K562 (cell line): ENCODE data around the gene CLTB. TPM values are rescaled to one million over a fixed set of nuclear protein-coding genes. Genes with fewer than 3 reads are reported as not detected.

ENCODE experiments used
- ATAC-seq: fragments of 200-7000 bp; cut with Tn5 transposase; 3 replicates; pipeline ENCODE4 v1.9.1; 2020; ENCODE audit warnings: moderate library complexity
- BruUV-seq: library from RNA; stranded (reverse); fragments of 400-500 nt; replicated peaks from 2 replicates; lab custom pipeline; 2021; lab: Mats Ljungman, UMichigan
- CTCF ChIA-PET: fragments of 300-600 bp; formaldehyde crosslinking; extraction: SDS; loops from one replicate; lab custom pipeline; 2021; ENCODE audit warnings: low intra/inter-chr PET ratio; lab: Yijun Ruan, JAX
- POLR2A ChIA-PET: fragments of 300-600, 350-650 bp; sonication (Branson Sonifier 250); formaldehyde crosslinking; extraction: SDS; loops from one replicate; lab custom pipeline; 2021; ENCODE audit warnings: antibody characterized with exemption, inconsistent platforms; lab: Yijun Ruan, JAX
- DNase-seq, 4 experiments: peaks; one replicate each; pipeline versions ENCODE4 v3.0.0 to v3.0.0-alpha.2; 2011 to 2018; ENCODE audit warnings: low spot score in 3 of 4, mixed read lengths in 3 of 4; ENCODE audit errors: extremely low read depth in 1 of 4
- FAIRE-seq: peaks from 2 replicates; lab custom pipeline; 2011; peaks lifted over from hg19 to GRCh38; lab: Jason Lieb, UNC
- H2AFZ ChIP-seq: 2 replicates; pipeline ENCODE4 v1.6.0; 2011; ENCODE audit warnings: low read depth, low read length, control low read depth, inconsistent platforms
- H3K27ac ChIP-seq: fragments of 200-600 bp; 3 replicates; pipeline ENCODE4 v1.8.0; 2011; ENCODE audit warnings: low read depth, mild to moderate bottlenecking, control low read depth, inconsistent platforms, low read length, moderate library complexity, mixed read lengths; ENCODE audit errors: extremely low read depth
- H3K27me3 ChIP-seq, 2 experiments: fragments of 300-600 bp in 1 of 2; 2 replicates in 1 of 2; 3 replicates in 1 of 2; pipeline versions ENCODE4 v1.6.0 to v1.8.0; 2011; ENCODE audit warnings: inconsistent platforms in 2 of 2, low read length in 2 of 2, mild to moderate bottlenecking in 1 of 2, mixed read lengths in 1 of 2, moderate library complexity in 1 of 2; ENCODE audit not compliant: control insufficient read depth in 2 of 2, insufficient read depth in 2 of 2
- H3K36me3 ChIP-seq: fragments of 300-600 bp; 3 replicates; pipeline ENCODE4 v1.8.0; 2011; ENCODE audit warnings: mild to moderate bottlenecking, low read length, inconsistent platforms; ENCODE audit not compliant: control insufficient read depth, insufficient read depth
- H3K4me1 ChIP-seq, 2 experiments: fragments of 200-600 bp in 1 of 2; replicated peaks in 1 of 2; 2 replicates in 1 of 2; 3 replicates in 1 of 2; pipeline versions ENCODE4 v1.5.1 to v1.8.0; 2011; ENCODE audit warnings: inconsistent platforms in 2 of 2, low read length in 2 of 2, mild to moderate bottlenecking in 1 of 2, mixed read lengths in 1 of 2, moderate library complexity in 1 of 2; ENCODE audit not compliant: control insufficient read depth in 2 of 2, insufficient read depth in 2 of 2
- H3K4me2 ChIP-seq: 2 replicates; pipeline ENCODE4 v1.6.1; 2011; ENCODE audit warnings: low read length, control low read depth, inconsistent platforms, mixed read lengths; ENCODE audit not compliant: insufficient read depth
- H3K4me3 ChIP-seq: fragments of 200-600 bp; sonication (generic), shearing (Covaris generic); 2 replicates; pipeline ENCODE4 v1.5.1; 2016; ENCODE audit warnings: control low read depth, inconsistent platforms
- H3K79me2 ChIP-seq: fragments of 200-600 bp; 3 replicates; pipeline ENCODE4 v1.8.0; 2011; ENCODE audit warnings: low read length, inconsistent platforms; ENCODE audit not compliant: control insufficient read depth, insufficient read depth
- H3K9ac ChIP-seq, 2 experiments: 2 replicates each; pipeline versions ENCODE4 v1.6.0 to v1.6.1; 2011; ENCODE audit warnings: low read depth in 2 of 2, low read length in 2 of 2, control low read depth in 1 of 2, inconsistent platforms in 1 of 2, mild to moderate bottlenecking in 1 of 2, mixed read lengths in 1 of 2; ENCODE audit not compliant: insufficient read depth in 1 of 2
- H3K9me1 ChIP-seq: one replicate; pipeline ENCODE4 v1.6.0; 2011; ENCODE audit warnings: inconsistent platforms, mild to moderate bottlenecking, low read length, moderate library complexity; ENCODE audit not compliant: control insufficient read depth, insufficient read depth
- H3K9me3 ChIP-seq: replicated peaks from 2 replicates; pipeline ENCODE4 v1.5.1; 2011; ENCODE audit warnings: low read depth, low read length, inconsistent platforms; ENCODE audit not compliant: control insufficient read depth, insufficient read depth
- H4K20me1 ChIP-seq: replicated peaks from 2 replicates; pipeline ENCODE4 v1.6.1; 2011; ENCODE audit warnings: low read length, inconsistent platforms, mixed read lengths; ENCODE audit not compliant: control insufficient read depth, insufficient read depth
- E2F5 ChIP-seq: sonication (generic); formaldehyde crosslinking; IDR thresholded peaks from 2 replicates; pipeline ENCODE4 v1.8.0; 2022; ENCODE audit warnings: mild to moderate bottlenecking, missing genetic modification reagents
- GTF3C2 ChIP-seq: IDR thresholded peaks from 3 replicates; pipeline ENCODE4 v1.6.1; 2011; ENCODE audit warnings: borderline replicate concordance, mild to moderate bottlenecking, moderate library complexity; ENCODE audit not compliant: insufficient read length; ENCODE audit errors: extremely low read depth
- IRF1 ChIP-seq: sonication (generic); formaldehyde crosslinking; IDR thresholded peaks from 2 replicates; pipeline ENCODE4 v1.8.0; 2022; ENCODE audit warnings: missing genetic modification reagents, mild to moderate bottlenecking, borderline replicate concordance
- MEIS2 ChIP-seq: fragments of 450-650 bp; IDR thresholded peaks from 2 replicates; pipeline ENCODE4 v1.6.1; 2014; ENCODE audit warnings: mild to moderate bottlenecking; ENCODE audit not compliant: partially characterized antibody
- POU5F1 ChIP-seq: fragments of 150-350 bp; IDR thresholded peaks from 2 replicates; pipeline ENCODE4 v1.6.1; 2014; ENCODE audit warnings: borderline replicate concordance, low read length, low read depth, mild to moderate bottlenecking; ENCODE audit not compliant: partially characterized antibody
- SIN3A ChIP-seq, 2 experiments: fragments of 150-350 bp in 1 of 2; IDR thresholded peaks; 2 replicates each; pipeline ENCODE4 v1.6.1; 2011 to 2016; ENCODE audit warnings: borderline replicate concordance in 2 of 2, low read depth in 2 of 2, low read length in 2 of 2, mild to moderate bottlenecking in 2 of 2, moderate library complexity in 2 of 2; ENCODE audit not compliant: control insufficient read depth in 1 of 2
- ZBTB49 ChIP-seq: sonication (generic); formaldehyde crosslinking; IDR thresholded peaks from 2 replicates; pipeline ENCODE4 v1.8.0; 2022; ENCODE audit warnings: missing genetic modification reagents, mild to moderate bottlenecking, borderline replicate concordance
- ZNF24 ChIP-seq: fragments of 450-650 bp; IDR thresholded peaks from 2 replicates; pipeline ENCODE4 v1.6.1; 2016
- ZNF347 ChIP-seq: fragments of 450-650 bp; formaldehyde crosslinking; IDR thresholded peaks from 2 replicates; pipeline ENCODE4 v1.4.0; 2020; ENCODE audit warnings: low read depth, mild to moderate bottlenecking, moderate library complexity
- ZNF445 ChIP-seq: fragments of 250-450 bp; sonication (Bioruptor Pico); IDR thresholded peaks from 2 replicates; pipeline ENCODE4 v1.4.0; 2020; ENCODE audit warnings: low read depth, mild to moderate bottlenecking, moderate library complexity
- ZNF57 ChIP-seq: fragments of 450-650 bp; formaldehyde crosslinking; IDR thresholded peaks from 2 replicates; pipeline ENCODE4 v1.4.0; 2020; ENCODE audit warnings: mild to moderate bottlenecking, moderate library complexity
- WGBS: fragments of 100-300 bp; shearing (Covaris generic); methylation state at CpG from one replicate; pipeline ENCODE4 v1.1.6; 2016; ENCODE audit warnings: low coverage, mixed read lengths; ENCODE audit not compliant: insufficient coverage; ENCODE audit errors: missing lambda C conversion rate; 5-methylcytosine and 5-hydroxymethylcytosine counted together
- in situ Hi-C: fragments of 300-500 bp; cut with MboI; formaldehyde crosslinking; loops from 4 replicates; pipeline ENCODE4 v1.15.0; 2018; ENCODE audit warnings: inconsistent platforms, mixed read lengths
- intact Hi-C: fragments of 100-400 bp; cut with micrococcal nuclease; formaldehyde crosslinking; loops from 2 replicates; pipeline ENCODE4 v1.14.2; 2022
- polyA plus RNA-seq, 8 experiments: library from polyadenylated mRNA; depleted of rRNA in 4 of 8; stranded (reverse) in 5 of 8; unstranded in 3 of 8; fragments of >200 nt; fragmentation: Nextera tagmentation in 2 of 8; fragmentation: Illumina TruSeq in 1 of 8; extraction: Ambion mirVana in 2 of 8; extraction: Trizol in 1 of 8; gene quantifications; 2 replicates each; pipeline versions ENCODE4 v1.2.1 to v1.2.3, GENCODE V29; 2011 to 2014; ENCODE audit warnings: inconsistent platforms in 1 of 8, missing spikeins in 1 of 8
- total RNA-seq, 7 experiments: library from RNA; depleted of rRNA in 6 of 7; stranded (reverse); fragments of >200 nt in 6 of 7; fragmentation: Illumina TruSeq in 2 of 7; extraction: Trizol in 2 of 7; gene quantifications; 2 replicates each; pipeline versions ENCODE4 v1.2.1 to v1.2.3, GENCODE V29; 2011 to 2021; ENCODE audit warnings: low replicate concordance in 1 of 7

The CLTB gene
- total and polyA plus RNA-seq, 9 of the 15 experiments (the other 6 are each of a cell fraction or from before 2014, with no cell fraction given): 1.8 to 117 (median 39.0) TPM

- TF ChIP-seq GTF3C2: no peak
Observed at GRCh38 chr5:176441921-176442323, 25.6 kb upstream of the CLTB start (continued).

GRCh38 chr5:176440927-176441706 lies 24.8 kb upstream of the CLTB start:
- CTCF ChIA-PET: no interaction called here
- H3K4me2 ChIP-seq: peak overlapping the region; percentile 19; the same call in 1 of the 2 replicates
- intact Hi-C loops: no loop called here
- DNase-seq (peak in 2 of 4 experiments; percentile 39 to 64), ATAC-seq (peak; percentile 80), FAIRE-seq (no peak)
- no peaks in the 10 kb centered on the region for H3K9me3 ChIP-seq
- H3K27me3 ChIP-seq: no peaks in the 10 kb centered on the region
- 59% methylated on average over 10 of the region's 10 CpGs for WGBS
- H2AFZ ChIP-seq: peak overlapping the region; percentile 49
- no TSS peak for BruUV-seq
- H3K9ac ChIP-seq: 0 out of 4 replicates have a peak overlapping the region, but pooled peaks of 1 of the 2 experiments have one; percentile 13
- POLR2A ChIA-PET: interaction anchor here (0.5 to 1.1 kb wide), 3 partner anchors 474 to 1014 kb away, joined by 3 to 7 read pairs (median 3); no protein-coding TSS in a partner anchor
- H4K20me1 ChIP-seq: no peaks in the 10 kb centered on the region
- H3K79me2 ChIP-seq: no peaks in the 10 kb centered on the region
- H3K27ac ChIP-seq: no peak overlapping the region
- H3K4me3 ChIP-seq: no peak overlapping the region
- in situ Hi-C loops: no loop called here
- H3K9me1 ChIP-seq: no peaks in the 10 kb centered on the region
- H3K36me3 ChIP-seq: no peaks in the 10 kb centered on the region
- H3K4me1 ChIP-seq: peaks cover 12 to 29% of the 10 kb centered on the region in 2 experiments; a peak in 4 of 5 replicates
- TF ChIP-seq E2F5: no peak
- no peak for TF ChIP-seq SIN3A (IDR thresholded peaks at IDR 0.05; ENCODE audit: borderline replicate concordance in 2 of 2, control insufficient read depth in 1 of 2, low read depth in 2 of 2, low read length in 2 of 2)
- TF ChIP-seq ZNF445 (CRISPR knock-in tag): no peak
- no peak for TF ChIP-seq ZBTB49
- no peak for TF ChIP-seq IRF1 (CRISPR knock-in tag)
- TF ChIP-seq ZNF57 (CRISPR knock-in tag): no peak
- TF ChIP-seq MEIS2: peak; percentile 47
- no peak for TF ChIP-seq ZNF24
- TF ChIP-seq POU5F1: no peak
- TF ChIP-seq ZNF347: no peak
